Mammary epithelial cell (primary cell): ENCODE measurements around the gene CDKN2B-AS1.

Source experiments
- EZH2 ChIP-seq: IDR thresholded peaks from 2 replicates; pipeline ENCODE4 v1.6.1; 2012; ENCODE audit warnings: low read length, inconsistent platforms, borderline replicate concordance
- TF ChIP-seq, protein P1 (sequence below), 2 donors: IDR thresholded peaks in 1 of 2; conservative IDR thresholded peaks in 1 of 2; 2 replicates each; pipeline ENCODE4 v1.5.1; 2011 to 2012; ENCODE audit warnings: inconsistent platforms in 2 of 2, low read length in 2 of 2, mild to moderate bottlenecking in 2 of 2, control low read depth in 1 of 2, low read depth in 1 of 2; ENCODE audit not compliant: insufficient read depth in 1 of 2; ENCODE audit errors: extremely low read depth in 1 of 2

DNA sequence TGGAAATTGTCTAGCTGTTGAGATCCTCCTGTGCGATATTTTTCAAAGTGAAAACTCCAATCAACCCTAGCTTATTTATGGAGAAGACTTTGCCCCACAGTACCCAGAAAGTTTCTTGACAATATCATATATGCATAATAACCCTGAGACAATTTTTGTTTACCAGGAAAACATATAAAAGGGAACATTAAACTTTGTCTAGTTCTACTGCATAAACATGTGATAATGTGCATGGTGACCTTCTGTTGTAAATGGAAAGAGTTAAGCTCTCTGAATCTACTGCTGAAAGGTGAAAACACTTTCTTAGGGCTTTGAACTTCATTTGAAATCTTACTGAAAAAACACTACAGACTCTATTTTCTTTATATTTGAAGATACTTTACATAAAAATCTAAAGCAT is 46.8 kb downstream of the CDKN2B-AS1 start:
- TF ChIP-seq, protein P1, sequence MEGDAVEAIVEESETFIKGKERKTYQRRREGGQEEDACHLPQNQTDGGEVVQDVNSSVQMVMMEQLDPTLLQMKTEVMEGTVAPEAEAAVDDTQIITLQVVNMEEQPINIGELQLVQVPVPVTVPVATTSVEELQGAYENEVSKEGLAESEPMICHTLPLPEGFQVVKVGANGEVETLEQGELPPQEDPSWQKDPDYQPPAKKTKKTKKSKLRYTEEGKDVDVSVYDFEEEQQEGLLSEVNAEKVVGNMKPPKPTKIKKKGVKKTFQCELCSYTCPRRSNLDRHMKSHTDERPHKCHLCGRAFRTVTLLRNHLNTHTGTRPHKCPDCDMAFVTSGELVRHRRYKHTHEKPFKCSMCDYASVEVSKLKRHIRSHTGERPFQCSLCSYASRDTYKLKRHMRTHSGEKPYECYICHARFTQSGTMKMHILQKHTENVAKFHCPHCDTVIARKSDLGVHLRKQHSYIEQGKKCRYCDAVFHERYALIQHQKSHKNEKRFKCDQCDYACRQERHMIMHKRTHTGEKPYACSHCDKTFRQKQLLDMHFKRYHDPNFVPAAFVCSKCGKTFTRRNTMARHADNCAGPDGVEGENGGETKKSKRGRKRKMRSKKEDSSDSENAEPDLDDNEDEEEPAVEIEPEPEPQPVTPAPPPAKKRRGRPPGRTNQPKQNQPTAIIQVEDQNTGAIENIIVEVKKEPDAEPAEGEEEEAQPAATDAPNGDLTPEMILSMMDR (conservative IDR thresholded peaks at IDR 0.05 in 1 of 2, IDR thresholded peaks at IDR 0.05 in 1 of 2; ENCODE audit: extremely low read depth in 1 of 2, insufficient read depth in 1 of 2, low read depth in 1 of 2, low read length in 2 of 2) = no peak
- TF ChIP-seq EZH2 = no peak
